ENCODE results near the gene CMSS1.

The CMSS1 gene

DNA sequence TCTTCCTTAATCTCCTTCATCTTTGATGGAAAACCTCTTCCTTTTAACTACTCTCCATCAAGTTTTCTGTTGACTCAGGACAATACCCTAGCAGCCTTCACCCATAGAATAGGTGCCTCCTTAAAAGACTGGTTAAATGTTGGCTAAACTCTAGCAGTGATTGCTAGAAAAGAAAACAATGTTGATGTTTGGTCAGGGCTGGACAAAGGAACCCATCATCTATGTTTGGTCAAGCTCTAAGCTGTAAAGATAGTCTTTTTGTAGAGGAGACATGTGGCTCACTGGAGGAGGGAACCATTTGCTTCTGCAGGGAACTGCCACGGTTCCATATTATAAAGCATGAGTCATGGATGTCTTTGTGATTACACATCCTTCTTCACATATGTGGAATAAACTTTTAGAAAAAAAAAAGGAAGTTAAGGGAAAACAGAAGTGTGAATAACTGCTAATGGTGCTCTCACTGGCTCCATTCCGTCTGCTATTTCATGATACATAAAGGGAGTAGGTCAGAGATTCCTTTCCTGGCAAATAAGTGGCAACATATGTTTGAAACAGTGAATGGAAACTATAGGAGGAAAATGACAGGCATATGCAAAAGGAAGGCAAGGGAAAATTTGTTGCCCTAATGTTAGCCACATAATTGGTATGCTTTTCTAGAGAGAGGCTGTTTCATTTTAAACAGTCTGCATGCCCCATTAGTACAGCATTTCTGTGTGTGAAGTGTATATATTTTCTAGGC lies 78.2 kb downstream of the CMSS1 start:
- no peak for DNase-seq (ENCODE audit: low spot score)
- TF ChIP-seq, protein P1, sequence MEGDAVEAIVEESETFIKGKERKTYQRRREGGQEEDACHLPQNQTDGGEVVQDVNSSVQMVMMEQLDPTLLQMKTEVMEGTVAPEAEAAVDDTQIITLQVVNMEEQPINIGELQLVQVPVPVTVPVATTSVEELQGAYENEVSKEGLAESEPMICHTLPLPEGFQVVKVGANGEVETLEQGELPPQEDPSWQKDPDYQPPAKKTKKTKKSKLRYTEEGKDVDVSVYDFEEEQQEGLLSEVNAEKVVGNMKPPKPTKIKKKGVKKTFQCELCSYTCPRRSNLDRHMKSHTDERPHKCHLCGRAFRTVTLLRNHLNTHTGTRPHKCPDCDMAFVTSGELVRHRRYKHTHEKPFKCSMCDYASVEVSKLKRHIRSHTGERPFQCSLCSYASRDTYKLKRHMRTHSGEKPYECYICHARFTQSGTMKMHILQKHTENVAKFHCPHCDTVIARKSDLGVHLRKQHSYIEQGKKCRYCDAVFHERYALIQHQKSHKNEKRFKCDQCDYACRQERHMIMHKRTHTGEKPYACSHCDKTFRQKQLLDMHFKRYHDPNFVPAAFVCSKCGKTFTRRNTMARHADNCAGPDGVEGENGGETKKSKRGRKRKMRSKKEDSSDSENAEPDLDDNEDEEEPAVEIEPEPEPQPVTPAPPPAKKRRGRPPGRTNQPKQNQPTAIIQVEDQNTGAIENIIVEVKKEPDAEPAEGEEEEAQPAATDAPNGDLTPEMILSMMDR (IDR thresholded peaks at IDR 0.05; ENCODE audit: borderline replicate concordance, control extremely low read depth, extremely low read depth, insufficient read depth, missing control alignments) = no peak

GRCh38 chr3:99896482-99896881 lies 78.8 kb downstream of the CMSS1 start:
- DNase-seq (ENCODE audit: low spot score) = no peak
- in situ Hi-C loops (cut with MboI; ENCODE audit: low sequenced_read_pairs, unreplicated experiment) = no loop called here
- TF ChIP-seq, protein P1 (IDR thresholded peaks at IDR 0.05; ENCODE audit: borderline replicate concordance, control extremely low read depth, extremely low read depth, insufficient read depth, missing control alignments) = no peak

More for the DNA sequence above, 78.2 kb downstream of the CMSS1 start:
- in situ Hi-C loops (cut with MboI; ENCODE audit: low sequenced_read_pairs, unreplicated experiment) = no loop called here

DNA sequence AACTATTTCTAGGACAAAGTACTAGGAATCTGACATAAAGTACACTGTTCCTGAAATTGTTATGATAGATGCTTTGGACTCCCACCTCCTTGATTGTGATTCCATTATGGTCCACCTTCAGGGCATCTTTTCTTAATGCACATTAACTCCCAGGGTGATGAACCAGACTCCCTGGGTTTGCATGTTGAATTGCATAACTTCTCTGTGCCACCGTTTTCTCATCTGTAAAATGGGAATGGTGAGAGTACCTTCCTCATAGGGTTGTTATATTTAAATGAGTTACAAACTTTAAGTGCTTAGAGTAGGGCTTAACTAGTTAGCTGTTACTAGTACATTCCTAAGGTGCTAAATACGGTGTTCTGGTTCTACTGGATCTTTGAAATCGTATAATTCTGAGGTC lies 81.9 kb downstream of the CMSS1 start:
- DNase-seq (ENCODE audit: low spot score) = no peak
- TF ChIP-seq, protein P1 (IDR thresholded peaks at IDR 0.05; ENCODE audit: borderline replicate concordance, control extremely low read depth, extremely low read depth, insufficient read depth, missing control alignments) = no peak
- in situ Hi-C loops (cut with MboI; ENCODE audit: low sequenced_read_pairs, unreplicated experiment) = no loop called here

- TF ChIP-seq, protein P1 (IDR thresholded peaks at IDR 0.05; ENCODE audit: borderline replicate concordance, control extremely low read depth, extremely low read depth, insufficient read depth, missing control alignments) = no peak
- no peak for DNase-seq (ENCODE audit: low spot score)
- in situ Hi-C loops (cut with MboI; ENCODE audit: low sequenced_read_pairs, unreplicated experiment) = no loop called here
Measured at GRCh38 chr3:99900248-99900647, 82.6 kb downstream of the CMSS1 start.

DNA sequence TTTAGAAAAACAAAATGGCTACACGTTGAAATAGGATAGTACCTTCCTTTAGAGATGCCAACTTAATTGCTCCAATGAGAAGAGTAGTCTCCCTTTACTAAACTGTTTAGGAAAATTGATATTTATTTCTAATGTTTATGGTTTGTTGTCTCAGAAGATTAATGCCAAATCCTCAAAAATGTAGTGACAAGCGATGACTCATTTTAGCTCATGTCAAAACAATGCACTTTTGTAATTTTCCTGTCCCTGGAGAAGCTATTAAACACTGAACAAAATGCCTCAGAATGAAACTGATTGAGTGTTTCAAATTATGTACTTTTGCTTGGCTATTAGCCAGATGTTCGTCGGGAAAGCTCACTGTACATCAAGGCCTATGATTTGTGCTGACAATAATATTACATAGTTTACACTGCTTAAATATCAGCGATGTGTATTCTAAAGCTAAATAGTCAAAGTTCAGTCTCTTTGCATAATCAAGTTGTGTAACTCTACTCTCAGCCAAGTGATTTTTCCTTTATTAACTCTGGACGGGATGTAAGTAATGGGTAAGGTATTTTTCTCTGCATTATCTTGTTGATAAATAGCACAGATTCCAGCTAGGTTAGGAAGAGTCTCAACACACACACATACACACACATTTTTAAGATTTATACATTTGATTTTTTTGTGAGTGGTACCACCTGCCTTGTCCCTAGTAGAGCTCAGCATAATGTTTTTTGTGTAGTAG lies 83.7 kb downstream of the CMSS1 start:
- DNase-seq (ENCODE audit: low spot score) = no peak
- TF ChIP-seq, protein P1 (IDR thresholded peaks at IDR 0.05; ENCODE audit: borderline replicate concordance, control extremely low read depth, extremely low read depth, insufficient read depth, missing control alignments) = no peak
- in situ Hi-C loops (cut with MboI; ENCODE audit: low sequenced_read_pairs, unreplicated experiment) = no loop called here

DNA sequence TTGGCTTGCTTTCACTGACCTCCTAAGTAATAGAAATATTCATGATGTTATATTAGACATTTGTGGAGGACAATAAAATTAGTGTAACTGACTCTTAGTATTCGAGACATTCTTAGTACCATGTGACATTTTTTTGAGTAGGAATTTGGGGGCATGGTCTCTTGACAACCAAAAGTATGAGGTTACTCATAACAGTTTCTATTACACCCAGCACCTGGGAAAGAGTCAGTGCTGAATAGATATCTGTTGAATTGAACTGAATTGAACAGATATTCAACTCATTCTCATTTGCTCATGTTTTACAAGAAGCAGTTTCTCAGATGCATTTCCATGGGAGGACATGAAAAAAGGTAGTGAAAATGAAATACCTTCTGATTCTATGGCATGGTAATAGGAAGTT lies 84.4 kb downstream of the CMSS1 start:
- in situ Hi-C loops (cut with MboI; ENCODE audit: low sequenced_read_pairs, unreplicated experiment) = no loop called here
- DNase-seq (ENCODE audit: low spot score) = no peak
- TF ChIP-seq, protein P1 (IDR thresholded peaks at IDR 0.05; ENCODE audit: borderline replicate concordance, control extremely low read depth, extremely low read depth, insufficient read depth, missing control alignments) = no peak
